ENCODE results near the gene RGMA. TPM values are rescaled to one million over a fixed set of nuclear protein-coding genes. Genes with fewer than 3 reads are reported as not detected.

RGMA gene
- total RNA-seq, 1 donor from 2014 or later, result 6.2 TPM

GRCh38 chr15:93055211-93055610 lies 33.8 kb downstream of the RGMA start:
- peaks cover 4% of the 10 kb centered on the region for H3K4me1 Mint-ChIP-seq (ENCODE audit: low read depth, unreplicated experiment)
- no peaks in the 10 kb centered on the region for H3K9me3 Mint-ChIP-seq (ENCODE audit: unreplicated experiment)
- Histone ChIP-seq H3K9me3 (ENCODE audit: insufficient read depth, low read depth, low read length) (no peaks in the 10 kb centered on the region), H3K36me3 (ENCODE audit: insufficient read depth, low read length) (no peaks in the 10 kb centered on the region), H3K9ac (ENCODE audit: low read length) (no peak overlapping the region), H3K27ac (ENCODE audit: low read depth, low read length) (no peak overlapping the region), H3K4me2 (ENCODE audit: low read length) (no peak overlapping the region), H3K27me3 (ENCODE audit: insufficient read depth, low read length) (peaks cover 10% of the 10 kb centered on the region), H3K4me1 (ENCODE audit: insufficient read depth, low read length) (no peaks in the 10 kb centered on the region), H3K79me2 (ENCODE audit: insufficient read depth, low read length) (no peaks in the 10 kb centered on the region), H4K20me1 (ENCODE audit: insufficient read depth, low read length) (no peaks in the 10 kb centered on the region), H2AFZ (ENCODE audit: low read depth, low read length) (no peak overlapping the region), H3K4me3 (ENCODE audit: insufficient read depth, low read depth, low read length) (no peak overlapping the region)
- no peak for DNase-seq (ENCODE audit: low read depth)
- no peak overlapping the region for H3K27ac Mint-ChIP-seq (ENCODE audit: unreplicated experiment)
- no peaks in the 10 kb centered on the region for H3K27me3 Mint-ChIP-seq (ENCODE audit: low read depth, unreplicated experiment)
- TF ChIP-seq EZH2 (IDR thresholded peaks at IDR 0.05; ENCODE audit: insufficient read depth, low read length) (no peak), CTCF (IDR thresholded peaks at IDR 0.05; ENCODE audit: insufficient read depth, low read depth, low read length) (no peak)
- FAIRE-seq, result no peak
- H3K36me3 Mint-ChIP-seq (ENCODE audit: low read depth, unreplicated experiment), result peaks cover 10% of the 10 kb centered on the region
- no peak overlapping the region for H3K4me3 Mint-ChIP-seq (ENCODE audit: unreplicated experiment)

GRCh38 chr15:93052090-93052879 lies 36.7 kb downstream of the RGMA start:
- H3K79me2 ChIP-seq (ENCODE audit: insufficient read depth, low read length), result no peaks in the 10 kb centered on the region
- H3K4me1 ChIP-seq (ENCODE audit: insufficient read depth, low read length), result no peaks in the 10 kb centered on the region
- Mint-ChIP-seq H3K4me1 (ENCODE audit: low read depth, unreplicated experiment) (peaks cover 5% of the 10 kb centered on the region), H3K9me3 (ENCODE audit: unreplicated experiment) (peaks cover 2% of the 10 kb centered on the region), H3K27ac (ENCODE audit: unreplicated experiment) (no peak overlapping the region), H3K4me3 (ENCODE audit: unreplicated experiment) (no peak overlapping the region), H3K27me3 (ENCODE audit: low read depth, unreplicated experiment) (no peaks in the 10 kb centered on the region), H3K36me3 (ENCODE audit: low read depth, unreplicated experiment) (peaks cover 11% of the 10 kb centered on the region)
- DNase-seq (ENCODE audit: low read depth) (no peak), FAIRE-seq (no peak)
- H3K27me3 ChIP-seq (ENCODE audit: insufficient read depth, low read length), result peaks cover 11% of the 10 kb centered on the region
- H3K4me2 ChIP-seq (ENCODE audit: low read length), result no peak overlapping the region
- H2AFZ ChIP-seq (ENCODE audit: low read depth, low read length), result no peak overlapping the region
- no peak overlapping the region for H3K4me3 ChIP-seq (ENCODE audit: insufficient read depth, low read depth, low read length)
- no peaks in the 10 kb centered on the region for H3K9me3 ChIP-seq (ENCODE audit: insufficient read depth, low read depth, low read length)
- TF ChIP-seq EZH2 (IDR thresholded peaks at IDR 0.05; ENCODE audit: insufficient read depth, low read length) (no peak), CTCF (IDR thresholded peaks at IDR 0.05; ENCODE audit: insufficient read depth, low read depth, low read length) (no peak)
- no peak overlapping the region for H3K27ac ChIP-seq (ENCODE audit: low read depth, low read length)
- no peaks in the 10 kb centered on the region for H4K20me1 ChIP-seq (ENCODE audit: insufficient read depth, low read length)
- H3K9ac ChIP-seq (ENCODE audit: low read length), result no peak overlapping the region
- no peaks in the 10 kb centered on the region for H3K36me3 ChIP-seq (ENCODE audit: insufficient read depth, low read length)
